GM12864 (cell line): ENCODE data around the gene ZC3H11A.

ENCODE experiments used
- DNase-seq: peaks from one replicate; pipeline ENCODE4 v3.0.0-alpha.2; 2011; ENCODE audit warnings: low read depth
- H3K4me3 ChIP-seq: 2 replicates; pipeline ENCODE4 v1.5.1; 2011; ENCODE audit warnings: mild to moderate bottlenecking, low read depth, low read length, control low read depth
- CTCF ChIP-seq: IDR thresholded peaks from 2 replicates; pipeline ENCODE4 v1.5.1; 2011; ENCODE audit warnings: low read depth, mild to moderate bottlenecking, moderate library complexity, low read length, control low read depth, inconsistent platforms; ENCODE audit errors: missing control alignments

The ZC3H11A gene

GRCh38 chr1:203769505-203770343 lies 25.7 kb upstream of the ZC3H11A start:
- TF ChIP-seq CTCF = no peak
- no peak for DNase-seq
- no peak overlapping the region for H3K4me3 ChIP-seq

GRCh38 chr1:203771901-203772301 lies 23.5 kb upstream of the ZC3H11A start:
- no peak for TF ChIP-seq CTCF
- no peak for DNase-seq
- no peak overlapping the region for H3K4me3 ChIP-seq

- TF ChIP-seq CTCF = no peak
- no peak for DNase-seq
- no peak overlapping the region for H3K4me3 ChIP-seq
These were observed 22.6 kb upstream of the ZC3H11A start for GRCh38 chr1:203772836-203773235.

GRCh38 chr1:203776636-203777035 lies 18.8 kb upstream of the ZC3H11A start:
- no peak overlapping the region for H3K4me3 ChIP-seq
- TF ChIP-seq CTCF = no peak
- DNase-seq = no peak

- DNase-seq = no peak
- H3K4me3 ChIP-seq = no peak overlapping the region
- TF ChIP-seq CTCF = no peak
These were observed 17.8 kb upstream of the ZC3H11A start for GRCh38 chr1:203777596-203777995.

GRCh38 chr1:203778146-203778545 lies 17.3 kb upstream of the ZC3H11A start:
- DNase-seq = no peak
- no peak overlapping the region for H3K4me3 ChIP-seq
- TF ChIP-seq CTCF = no peak

GRCh38 chr1:203778789-203779188 lies 16.6 kb upstream of the ZC3H11A start:
- no peak for TF ChIP-seq CTCF
- no peak for DNase-seq
- no peak overlapping the region for H3K4me3 ChIP-seq
